Measurements from ENCODE around the gene PLAAT3. TPM values are rescaled to one million over a fixed set of nuclear protein-coding genes. Genes with fewer than 3 reads are reported as not detected.

The PLAAT3 gene
- total RNA-seq, 2 experiments from 2014 or later = 9.7 to 10.4 TPM

Other genes starting within 250 kb of the PLAAT3 start
- not detected for gene SLC22A9, start 244.6 kb downstream of the PLAAT3 start, total RNA-seq
- under 1 TPM; 0.11 to 0.68 TPM for gene PLAAT5, start 123.3 kb downstream of the PLAAT3 start, total RNA-seq
- gene LGALS12, start 108.3 kb downstream of the PLAAT3 start, total RNA-seq = not detected
- gene PLAAT4, start 77.6 kb downstream of the PLAAT3 start, total RNA-seq = 10 to 100 TPM; 97.5 to 99.8 TPM
- under 1 TPM in 1 of 2 experiments, not detected in 1; 0.57 TPM for gene PLAAT2, start 51.1 kb downstream of the PLAAT3 start, total RNA-seq
- 10 to 100 TPM; 35.1 to 37.3 TPM for gene ATL3, start 56.9 kb upstream of the PLAAT3 start, total RNA-seq
- 10 to 100 TPM; 62.2 to 62.4 TPM for gene RTN3, start 67.1 kb upstream of the PLAAT3 start, total RNA-seq
- gene ZFTA, start 154.3 kb upstream of the PLAAT3 start, total RNA-seq = 1 to 10 TPM; 4.5 to 5.6 TPM
- 10 to 100 TPM; 49.1 to 50.4 TPM for gene SPINDOC, start 199.0 kb upstream of the PLAAT3 start, total RNA-seq
- 10 to 100 TPM; 62.1 to 68.6 TPM for gene MARK2, start 224.7 kb upstream of the PLAAT3 start, total RNA-seq

Data from activated CD8-positive, alpha-beta T cell treated with anti-CD3 and anti-CD28 coated beads, Interleukin-2, amount 10 ng/mL, durations not matched to agents 7 days and 5 days (primary cell).